Choroid plexus epithelial cell (primary cell): Measurements from ENCODE around the gene HSPA1A.
"Not testable (repeated sequence)": the region's sequence is repeated elsewhere in the genome, so short reads cannot be mapped to it uniquely, and the experiment has no call there.

Source experiments
- DNase-seq: peaks from one replicate; pipeline ENCODE4 v3.0.0-alpha.2; 2010; ENCODE audit warnings: low read depth
- H3K4me3 ChIP-seq: 2 replicates; pipeline ENCODE4 v1.5.1; 2011; ENCODE audit warnings: low read depth, mild to moderate bottlenecking, control low read depth, low read length, moderate library complexity
- CTCF ChIP-seq: conservative IDR thresholded peaks from 2 replicates; pipeline ENCODE4 v1.5.1; 2011; ENCODE audit warnings: low read depth, mild to moderate bottlenecking, control low read depth, inconsistent platforms, low read length, moderate library complexity

Gene HSPA1A

DNA sequence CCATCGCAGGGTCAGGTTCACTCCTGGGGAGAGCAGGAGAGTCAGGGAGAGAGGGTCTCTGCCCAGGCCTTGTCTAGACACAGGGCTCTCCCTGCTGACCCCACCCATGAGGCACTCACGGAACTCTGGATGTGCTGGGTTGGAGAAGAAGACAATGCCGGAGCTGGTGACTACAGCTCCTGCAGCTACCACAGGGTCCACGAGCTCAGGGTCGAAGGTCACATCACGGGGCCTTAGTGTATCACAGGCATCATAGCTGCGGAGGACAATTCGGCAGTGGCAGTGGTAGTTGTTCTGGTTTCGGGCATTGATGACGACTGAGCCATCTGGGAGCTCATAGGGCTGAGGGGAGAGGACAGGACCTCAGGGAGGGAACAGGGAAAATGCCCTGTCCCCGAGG, 44.6 kb downstream of the HSPA1A start:
- no peak for TF ChIP-seq CTCF
- DNase-seq: no peak
- H3K4me3 ChIP-seq: no peak overlapping the region

DNA sequence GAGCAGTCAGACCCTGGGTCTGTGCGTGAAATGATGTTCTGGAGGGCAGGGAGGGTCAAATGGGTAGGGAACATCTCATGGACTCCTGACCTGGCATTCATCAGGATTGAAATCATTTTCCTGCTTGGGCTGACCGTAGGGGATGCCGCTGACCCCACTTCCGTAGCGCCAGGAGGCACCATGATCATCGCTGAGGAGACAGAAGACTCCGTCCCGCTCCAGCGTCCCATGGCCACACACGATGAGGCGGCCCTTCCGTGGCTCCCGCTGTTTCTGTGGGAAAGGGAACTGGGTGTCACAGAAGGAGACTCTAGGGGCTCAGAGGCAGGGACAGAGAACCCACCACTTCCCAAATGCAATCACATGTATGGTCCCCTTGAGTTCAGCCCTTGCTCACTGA, 45.0 kb downstream of the HSPA1A start:
- no peak for TF ChIP-seq CTCF
- DNase-seq: no peak

DNA sequence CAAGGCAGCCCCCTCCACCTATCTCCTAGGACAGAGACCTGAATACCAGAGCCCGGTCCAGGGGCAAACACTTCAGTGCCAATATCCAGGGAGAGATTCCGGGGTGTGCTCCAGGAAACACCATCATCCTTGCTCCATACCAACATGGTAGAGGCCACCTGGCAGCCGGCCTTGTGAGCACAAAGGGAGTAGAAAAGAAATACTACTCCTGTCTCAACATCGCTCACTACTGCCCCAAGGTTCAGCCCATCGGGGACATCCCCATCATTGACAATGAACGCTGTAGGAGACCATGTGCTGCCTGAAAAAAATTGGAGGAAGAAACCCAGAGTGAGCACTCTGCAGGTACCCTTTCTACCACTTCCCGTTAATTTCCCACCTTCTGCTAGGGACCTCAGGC, 45.8 kb downstream of the HSPA1A start:
- TF ChIP-seq CTCF: no peak
- H3K4me3 ChIP-seq: no peak overlapping the region
- no peak for DNase-seq

More for the DNA sequence above, 45.0 kb downstream of the HSPA1A start:
- H3K4me3 ChIP-seq: no peak overlapping the region

DNA sequence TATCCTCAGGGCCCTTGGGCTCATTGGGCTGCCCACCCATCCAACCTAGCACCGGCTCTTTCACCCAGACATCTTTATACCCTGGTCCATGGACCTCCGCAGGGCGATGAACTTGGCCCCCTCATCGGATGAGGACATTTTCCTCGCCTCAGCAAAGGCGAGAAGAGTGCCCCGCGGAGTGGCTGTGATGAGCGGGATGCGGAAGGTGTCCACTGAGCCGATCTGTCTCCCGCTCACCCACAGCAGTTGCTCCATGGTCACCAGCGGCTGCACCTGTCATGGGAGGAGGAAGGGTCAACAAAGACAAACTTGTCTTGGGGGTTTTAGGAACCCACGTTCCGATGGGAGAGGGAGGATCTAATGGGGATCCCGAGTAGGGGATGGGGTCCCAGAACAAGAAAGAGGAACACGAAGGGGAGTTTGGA, 46.6 kb downstream of the HSPA1A start:
- H3K4me3 ChIP-seq: peak overlapping the region; percentile 96
- DNase-seq: no peak
- TF ChIP-seq CTCF: no peak

GRCh38 chr6:31862344-31863235, 47.2 kb downstream of the HSPA1A start, which contains the start of gene NEU1:
TSS of gene NEU1 (minus strand) at chr6:31862821. CDS start at chr6:31862776, 45 bp downstream.
- no peak for TF ChIP-seq CTCF
- DNase-seq: peak; percentile 100
- peak within 1 kb of the TSS; percentile 96 for H3K4me3 ChIP-seq

GRCh38 chr6:31864123-31864562, 48.8 kb downstream of the HSPA1A start:
- peak overlapping the region; percentile 68 for H3K4me3 ChIP-seq
- DNase-seq: not testable (repeated sequence)

- DNase-seq: no peak
- no peak overlapping the region for H3K4me3 ChIP-seq
- no peak for TF ChIP-seq CTCF
These were observed 49.5 kb downstream of the HSPA1A start for GRCh38 chr6:31864818-31865204.
